ENCODE data around the gene SARS1.
A peak's percentile ranks its signal among the peaks of the same experiment; 100 is the strongest.

The SARS1 gene

DNA sequence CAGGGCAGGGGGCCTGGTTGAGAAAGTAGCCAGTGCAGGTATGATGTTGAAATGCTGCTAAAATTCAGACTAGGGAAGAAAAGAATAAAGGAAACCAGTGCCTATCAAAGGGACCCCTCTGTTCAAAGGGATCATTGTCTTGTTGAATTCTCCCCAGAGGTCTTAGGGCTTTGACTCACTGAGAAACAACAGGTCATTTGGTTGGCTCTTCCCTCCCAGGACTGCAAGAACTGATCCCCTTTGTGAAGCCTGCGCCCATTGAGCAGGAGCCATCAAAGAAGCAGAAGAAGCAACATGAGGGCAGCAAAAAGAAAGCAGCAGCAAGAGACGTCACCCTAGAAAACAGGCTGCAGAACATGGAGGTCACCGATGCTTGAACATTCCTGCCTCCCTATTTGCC is 23.8 kb downstream of the SARS1 start:
- no peaks in the 10 kb centered on the region for H3K9me3 ChIP-seq (ENCODE audit: insufficient read depth, low read depth, low read length)
- H3K27me3 ChIP-seq (ENCODE audit: insufficient read depth, low read length) = no peaks in the 10 kb centered on the region
- no peak overlapping the region for H3K9ac ChIP-seq (ENCODE audit: low read depth, low read length)
- H3K36me3 ChIP-seq (ENCODE audit: insufficient read depth, low read depth, low read length) = peaks cover 59% of the 10 kb centered on the region
- H3K4me3 ChIP-seq (ENCODE audit: low read length) = no peak overlapping the region
- H3K4me1 ChIP-seq (ENCODE audit: insufficient read depth, low read length) = peaks cover 37% of the 10 kb centered on the region; the same call in 1 of the 2 replicates
- H3K27ac ChIP-seq (ENCODE audit: low read length) = no peak overlapping the region

DNA sequence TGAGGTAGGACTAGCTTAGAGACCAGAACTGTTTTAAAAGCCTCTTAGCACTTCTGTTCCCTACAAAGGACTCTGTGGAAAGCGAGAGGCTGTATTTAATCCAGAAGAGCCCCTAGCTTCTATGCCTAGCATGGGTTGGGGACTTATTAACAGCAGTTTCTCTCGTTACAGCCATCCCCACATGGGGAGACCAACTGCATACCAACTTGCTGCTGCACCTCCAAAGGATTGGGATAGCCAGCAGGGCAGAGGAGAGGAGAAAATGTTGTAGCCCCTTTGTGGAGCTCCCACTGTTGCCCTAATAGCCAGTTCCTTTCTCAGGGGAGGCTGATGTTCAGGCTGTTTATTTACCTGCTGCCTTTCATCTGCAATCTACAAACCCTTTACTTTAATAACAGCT is 24.7 kb downstream of the SARS1 start:
- no peak overlapping the region for H3K4me3 ChIP-seq (ENCODE audit: low read length)
- H3K9me3 ChIP-seq (ENCODE audit: insufficient read depth, low read depth, low read length) = no peaks in the 10 kb centered on the region
- H3K4me1 ChIP-seq (ENCODE audit: insufficient read depth, low read length) = peaks cover 37% of the 10 kb centered on the region; the same call in 1 of the 2 replicates
- no peaks in the 10 kb centered on the region for H3K27me3 ChIP-seq (ENCODE audit: insufficient read depth, low read length)
- peaks cover 50% of the 10 kb centered on the region for H3K36me3 ChIP-seq (ENCODE audit: insufficient read depth, low read depth, low read length)
- no peak overlapping the region; the same call in 1 of the 2 replicates for H3K9ac ChIP-seq (ENCODE audit: low read depth, low read length)
- H3K27ac ChIP-seq (ENCODE audit: low read length) = no peak overlapping the region

DNA sequence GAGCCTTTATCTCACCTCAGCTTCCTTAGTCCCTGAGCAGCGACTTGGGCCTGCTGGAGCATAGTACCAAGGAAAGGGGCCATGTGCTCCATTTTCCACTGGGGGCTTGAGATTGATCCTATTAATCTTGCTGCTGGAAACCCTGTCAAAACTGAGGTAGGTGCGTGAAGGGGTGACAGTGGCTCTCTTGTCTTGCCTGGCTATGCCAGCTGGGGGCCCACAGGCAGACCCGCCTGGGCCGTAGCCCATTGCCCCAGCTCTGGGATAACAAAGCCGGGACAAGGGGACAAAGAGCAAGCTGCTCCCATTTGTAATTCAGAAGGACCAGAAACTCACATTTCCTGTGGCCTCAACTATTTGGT is 25.3 kb downstream of the SARS1 start:
- Histone ChIP-seq H3K27ac (ENCODE audit: low read length) (no peak overlapping the region), H3K4me3 (ENCODE audit: low read length) (no peak overlapping the region), H3K4me1 (ENCODE audit: insufficient read depth, low read length) (peaks cover 37% of the 10 kb centered on the region; the same call in 1 of the 2 replicates), H3K27me3 (ENCODE audit: insufficient read depth, low read length) (no peaks in the 10 kb centered on the region), H3K36me3 (ENCODE audit: insufficient read depth, low read depth, low read length) (peaks cover 50% of the 10 kb centered on the region), H3K9ac (ENCODE audit: low read depth, low read length) (peak overlapping the region; percentile 54; the same call in 1 of the 2 replicates), H3K9me3 (ENCODE audit: insufficient read depth, low read depth, low read length) (no peaks in the 10 kb centered on the region)

DNA sequence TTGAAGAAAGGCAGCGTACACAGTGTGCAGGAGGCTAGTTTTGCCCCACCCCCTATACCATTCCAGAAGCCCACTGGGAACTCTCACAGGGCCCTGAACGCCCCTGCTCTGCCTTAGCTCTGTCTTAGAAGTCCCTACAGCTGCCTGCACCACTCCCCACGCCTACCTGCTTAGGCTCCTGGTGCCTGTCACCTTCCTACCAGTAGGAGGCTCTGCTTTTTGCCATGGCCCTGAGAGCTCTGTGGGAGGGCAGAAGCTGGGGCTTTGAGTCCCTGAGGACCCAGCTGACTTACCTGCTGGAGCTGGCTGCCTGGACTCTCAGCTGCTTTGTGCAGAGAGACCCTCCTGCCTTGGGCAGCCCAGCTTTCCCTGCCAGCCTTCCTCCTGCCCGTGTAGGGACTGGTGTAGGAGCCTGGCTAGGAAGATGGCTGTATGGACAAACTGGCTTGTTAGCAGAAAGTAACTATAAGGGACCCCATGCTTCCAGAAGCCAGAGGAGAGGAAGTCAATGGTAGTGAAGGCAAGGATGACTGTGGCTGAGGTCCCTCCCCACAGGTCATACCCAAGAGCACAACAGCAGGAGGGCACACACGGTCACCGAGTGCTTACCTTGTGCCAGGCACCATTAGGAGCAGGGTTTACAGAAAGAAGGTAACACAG is 25.8 kb downstream of the SARS1 start:
- H3K4me3 ChIP-seq (ENCODE audit: low read length) = no peak overlapping the region
- H3K27me3 ChIP-seq (ENCODE audit: insufficient read depth, low read length) = no peaks in the 10 kb centered on the region
- no peaks in the 10 kb centered on the region for H3K9me3 ChIP-seq (ENCODE audit: insufficient read depth, low read depth, low read length)
- H3K36me3 ChIP-seq (ENCODE audit: insufficient read depth, low read depth, low read length) = peaks cover 45% of the 10 kb centered on the region
- H3K27ac ChIP-seq (ENCODE audit: low read length) = peak overlapping the region; percentile 6
- peaks cover 37% of the 10 kb centered on the region; the same call in 1 of the 2 replicates for H3K4me1 ChIP-seq (ENCODE audit: insufficient read depth, low read length)
- H3K9ac ChIP-seq (ENCODE audit: low read depth, low read length) = peak overlapping the region; percentile 54; the same call in 1 of the 2 replicates

DNA sequence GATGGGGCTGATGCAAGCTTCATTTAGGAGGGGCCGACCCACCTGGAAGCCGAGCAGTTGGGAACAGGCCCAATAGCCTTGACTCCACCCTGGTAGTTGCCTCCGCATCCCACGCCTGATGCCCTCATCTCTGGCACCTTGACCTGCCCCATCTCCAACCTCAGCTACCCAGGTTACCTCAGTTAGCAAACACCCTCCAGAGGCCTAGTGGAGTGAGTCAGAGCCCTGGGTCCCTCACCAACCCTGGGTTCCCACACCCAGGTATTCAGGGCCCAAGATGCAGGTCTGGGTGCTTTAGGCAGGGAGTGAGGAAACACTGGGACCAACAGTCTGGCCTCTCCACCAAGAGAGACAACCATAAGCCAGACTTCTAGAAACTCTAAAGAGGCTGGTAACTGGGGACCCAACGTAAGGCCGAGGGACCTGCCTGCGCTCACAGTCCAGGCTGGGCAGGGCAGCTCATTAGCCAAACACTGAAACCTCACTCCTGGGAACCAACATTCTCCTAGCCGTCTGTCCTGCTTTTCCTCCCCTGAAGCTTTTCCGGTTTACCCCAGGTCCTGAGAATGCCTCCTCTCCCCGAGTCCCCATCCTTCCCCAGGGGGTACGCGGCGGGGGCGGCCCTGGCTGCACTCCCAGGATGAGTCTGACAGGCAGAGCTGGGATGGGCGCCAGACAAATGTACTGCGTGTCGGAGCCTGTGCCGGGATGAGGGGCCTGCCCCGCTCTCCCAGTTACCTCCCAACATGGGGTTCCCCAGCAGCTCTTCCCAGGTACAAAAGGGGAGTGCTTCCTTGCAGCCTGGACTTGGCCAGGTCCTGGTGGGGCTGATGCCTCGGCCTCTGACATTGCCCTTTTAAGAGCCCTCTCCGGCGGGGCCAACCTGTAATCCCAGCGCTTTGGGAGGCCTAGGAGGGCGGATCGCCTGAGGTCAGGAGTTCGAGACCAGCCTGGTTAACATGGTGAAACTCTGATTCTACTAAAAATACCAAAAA is 26.7 kb downstream of the SARS1 start:
- Histone ChIP-seq H3K9ac (ENCODE audit: low read depth, low read length) (peak overlapping the region; percentile 54; the same call in 1 of the 2 replicates), H3K9me3 (ENCODE audit: insufficient read depth, low read depth, low read length) (no peaks in the 10 kb centered on the region), H3K36me3 (ENCODE audit: insufficient read depth, low read depth, low read length) (peaks cover 36% of the 10 kb centered on the region), H3K4me1 (ENCODE audit: insufficient read depth, low read length) (peaks cover 37% of the 10 kb centered on the region; the same call in 1 of the 2 replicates), H3K4me3 (ENCODE audit: low read length) (no peak overlapping the region; the same call in 1 of the 2 replicates), H3K27ac (ENCODE audit: low read length) (peak overlapping the region; percentile 6), H3K27me3 (ENCODE audit: insufficient read depth, low read length) (no peaks in the 10 kb centered on the region)

DNA sequence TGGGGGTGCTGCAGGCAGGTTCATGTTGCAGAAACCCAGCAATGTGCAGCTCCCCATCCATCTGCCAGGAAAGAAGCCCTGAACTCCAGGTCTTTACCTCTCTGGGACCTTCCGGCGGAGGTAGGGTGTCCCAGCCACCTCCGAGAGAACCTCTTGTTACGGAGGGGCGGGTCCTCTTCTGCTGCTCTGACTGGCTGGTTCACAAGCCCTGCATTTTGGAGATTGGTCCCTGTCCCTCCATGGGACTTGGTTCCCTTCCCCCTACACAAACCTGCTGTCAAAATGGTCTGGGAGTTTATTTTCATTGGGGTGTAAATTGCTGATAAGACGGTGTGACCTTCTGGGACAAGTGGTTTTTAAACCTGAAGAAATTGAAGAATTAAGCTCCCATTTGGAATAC is 27.6 kb downstream of the SARS1 start:
- Histone ChIP-seq H3K9me3 (ENCODE audit: insufficient read depth, low read depth, low read length) (no peaks in the 10 kb centered on the region), H3K27me3 (ENCODE audit: insufficient read depth, low read length) (no peaks in the 10 kb centered on the region), H3K4me3 (ENCODE audit: low read length) (no peak overlapping the region), H3K36me3 (ENCODE audit: insufficient read depth, low read depth, low read length) (peaks cover 27% of the 10 kb centered on the region), H3K27ac (ENCODE audit: low read length) (no peak overlapping the region), H3K4me1 (ENCODE audit: insufficient read depth, low read length) (peaks cover 37% of the 10 kb centered on the region; the same call in 1 of the 2 replicates), H3K9ac (ENCODE audit: low read depth, low read length) (no peak overlapping the region)

DNA sequence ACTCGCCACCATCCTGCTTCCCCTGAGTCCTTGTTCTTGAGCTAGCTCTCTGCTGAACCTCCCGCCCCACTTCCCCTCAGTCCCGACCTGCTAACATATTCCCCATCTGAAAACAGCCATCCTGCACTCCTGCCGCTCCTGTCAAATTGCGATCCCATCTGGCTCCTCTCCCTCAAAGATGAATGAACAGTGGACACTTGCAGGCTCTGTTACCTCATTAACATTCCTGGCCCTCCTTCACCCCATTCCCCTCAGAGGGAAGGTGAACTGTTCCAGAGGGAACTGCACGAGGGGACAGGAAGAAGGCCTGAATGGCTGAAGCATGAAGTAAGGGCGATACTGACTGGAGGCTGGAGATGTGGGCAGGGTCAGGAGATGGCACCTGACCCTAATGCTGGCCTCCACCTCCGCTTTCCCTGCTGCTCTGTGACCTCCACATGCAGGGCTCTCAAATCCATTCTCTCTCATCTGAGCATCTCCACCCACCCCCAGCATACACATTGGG is 28.2 kb downstream of the SARS1 start:
- H3K27me3 ChIP-seq (ENCODE audit: insufficient read depth, low read length) = no peaks in the 10 kb centered on the region
- no peaks in the 10 kb centered on the region for H3K9me3 ChIP-seq (ENCODE audit: insufficient read depth, low read depth, low read length)
- no peak overlapping the region for H3K4me3 ChIP-seq (ENCODE audit: low read length)
- H3K9ac ChIP-seq (ENCODE audit: low read depth, low read length) = no peak overlapping the region
- peaks cover 22% of the 10 kb centered on the region for H3K36me3 ChIP-seq (ENCODE audit: insufficient read depth, low read depth, low read length)
- H3K27ac ChIP-seq (ENCODE audit: low read length) = no peak overlapping the region
- H3K4me1 ChIP-seq (ENCODE audit: insufficient read depth, low read length) = peaks cover 37% of the 10 kb centered on the region; the same call in 1 of the 2 replicates

DNA sequence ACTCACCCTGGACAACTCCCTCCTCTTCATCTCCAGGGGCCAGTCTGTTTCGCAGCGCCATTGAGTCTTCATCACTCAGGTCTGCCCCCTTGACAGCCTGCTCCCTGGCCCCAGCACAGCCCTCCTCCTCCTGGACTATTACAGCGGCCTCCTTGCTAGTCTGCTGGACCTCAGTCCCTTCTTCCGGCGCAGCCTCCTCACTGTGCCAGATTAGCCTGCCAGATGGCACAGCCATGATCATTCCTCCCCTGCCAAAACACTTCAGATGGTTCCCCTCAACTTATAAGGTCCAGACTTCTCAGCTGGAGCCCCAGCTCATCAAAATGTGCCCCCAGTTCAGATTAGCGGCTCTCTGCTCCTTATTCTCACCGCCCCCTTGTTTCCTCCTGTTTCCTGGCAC is 28.7 kb downstream of the SARS1 start:
- Histone ChIP-seq H3K9me3 (ENCODE audit: insufficient read depth, low read depth, low read length) (no peaks in the 10 kb centered on the region), H3K36me3 (ENCODE audit: insufficient read depth, low read depth, low read length) (peaks cover 17% of the 10 kb centered on the region), H3K4me3 (ENCODE audit: low read length) (no peak overlapping the region), H3K27me3 (ENCODE audit: insufficient read depth, low read length) (peaks cover 5% of the 10 kb centered on the region; the same call in 1 of the 2 replicates), H3K4me1 (ENCODE audit: insufficient read depth, low read length) (peaks cover 33% of the 10 kb centered on the region; the same call in 1 of the 2 replicates), H3K27ac (ENCODE audit: low read length) (no peak overlapping the region), H3K9ac (ENCODE audit: low read depth, low read length) (no peak overlapping the region)

DNA sequence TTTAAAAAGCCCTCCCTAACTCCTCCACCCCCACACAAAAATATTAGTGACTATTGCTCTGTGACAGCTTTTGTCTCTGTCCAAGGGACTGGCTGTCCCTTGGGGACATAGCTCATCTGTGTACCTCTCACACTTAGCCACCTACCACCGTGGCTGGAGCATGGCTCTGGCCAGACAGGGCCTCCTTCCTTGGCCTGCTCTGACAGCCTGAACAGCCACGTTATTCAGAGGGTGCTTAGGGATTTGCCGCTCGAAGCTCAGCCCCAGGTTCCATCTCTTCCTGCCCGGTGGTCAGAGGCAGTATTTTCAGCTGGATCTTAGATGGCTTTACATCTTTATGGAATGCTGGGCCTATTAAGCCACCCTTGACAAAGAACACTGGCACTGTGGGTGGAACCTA is 29.5 kb downstream of the SARS1 start:
- Histone ChIP-seq H3K36me3 (ENCODE audit: insufficient read depth, low read depth, low read length) (peaks cover 8% of the 10 kb centered on the region), H3K27ac (ENCODE audit: low read length) (no peak overlapping the region), H3K4me1 (ENCODE audit: insufficient read depth, low read length) (peaks cover 25% of the 10 kb centered on the region; the same call in 1 of the 2 replicates), H3K4me3 (ENCODE audit: low read length) (no peak overlapping the region), H3K9ac (ENCODE audit: low read depth, low read length) (no peak overlapping the region), H3K27me3 (ENCODE audit: insufficient read depth, low read length) (peaks cover 13% of the 10 kb centered on the region), H3K9me3 (ENCODE audit: insufficient read depth, low read depth, low read length) (no peaks in the 10 kb centered on the region)

DNA sequence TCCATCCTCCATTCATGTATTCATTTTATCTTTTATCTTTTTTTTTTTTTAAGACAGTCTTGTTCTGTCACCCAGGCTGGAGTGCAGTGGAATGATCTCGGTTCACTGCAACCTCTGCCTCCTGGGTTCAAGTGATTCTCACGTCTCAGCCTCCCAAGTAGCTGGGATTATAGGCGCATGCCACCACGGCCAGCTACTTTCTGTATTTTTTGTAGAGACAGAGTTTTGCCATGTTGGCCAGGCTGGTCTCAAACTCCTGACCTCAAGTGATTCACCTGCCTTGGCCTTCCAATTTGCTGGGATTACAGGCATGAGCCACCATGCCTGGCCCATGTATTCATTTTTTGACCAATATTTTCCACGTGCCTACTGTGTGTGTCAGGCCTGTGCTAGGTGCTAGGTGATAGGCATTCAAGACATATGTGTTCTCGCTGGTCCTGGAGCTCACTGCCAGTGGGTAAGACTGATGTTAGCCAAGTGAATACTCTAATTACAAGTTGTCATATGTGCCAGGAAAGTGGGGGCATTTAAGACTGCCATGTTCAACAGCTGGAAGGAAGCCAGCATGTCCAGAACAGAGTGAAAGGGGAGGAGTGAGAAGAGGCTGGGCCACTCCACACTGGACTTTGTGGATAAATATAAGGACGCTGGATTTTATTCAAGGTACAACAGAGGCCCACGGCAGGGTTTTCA is 30.3 kb downstream of the SARS1 start:
- Histone ChIP-seq H3K9me3 (ENCODE audit: insufficient read depth, low read depth, low read length) (no peaks in the 10 kb centered on the region), H3K27ac (ENCODE audit: low read length) (no peak overlapping the region), H3K4me1 (ENCODE audit: insufficient read depth, low read length) (peaks cover 23% of the 10 kb centered on the region; the same call in 1 of the 2 replicates), H3K9ac (ENCODE audit: low read depth, low read length) (no peak overlapping the region), H3K27me3 (ENCODE audit: insufficient read depth, low read length) (peaks cover 21% of the 10 kb centered on the region), H3K4me3 (ENCODE audit: low read length) (no peak overlapping the region), H3K36me3 (ENCODE audit: insufficient read depth, low read depth, low read length) (peaks cover under 1% of the 10 kb centered on the region; the same call in 1 of the 2 replicates)

DNA sequence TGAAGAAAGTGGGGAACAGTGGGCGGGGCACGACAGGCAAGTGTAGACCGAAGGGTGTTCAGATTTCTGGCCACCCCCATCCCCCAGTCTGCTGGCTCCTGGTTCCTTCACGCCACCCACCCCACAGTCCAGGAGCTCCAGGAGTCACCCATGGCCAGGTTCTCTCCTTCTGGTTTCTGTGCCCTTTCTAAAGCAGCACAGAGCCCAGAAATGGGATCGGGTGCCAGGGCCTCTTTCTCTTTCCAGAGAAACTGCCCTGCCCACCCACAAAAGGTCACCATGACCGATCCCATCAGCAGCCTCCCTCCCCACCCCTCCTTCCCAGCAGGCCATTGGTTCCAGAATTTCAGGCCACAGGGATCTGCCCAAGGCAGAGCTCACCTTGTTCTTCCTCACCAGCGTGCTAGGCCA is 32.4 kb downstream of the SARS1 start:
- no peak overlapping the region for H3K27ac ChIP-seq (ENCODE audit: low read length)
- no peaks in the 10 kb centered on the region for H3K9me3 ChIP-seq (ENCODE audit: insufficient read depth, low read depth, low read length)
- H3K4me3 ChIP-seq (ENCODE audit: low read length) = no peak overlapping the region
- no peak overlapping the region for H3K9ac ChIP-seq (ENCODE audit: low read depth, low read length)
- H3K4me1 ChIP-seq (ENCODE audit: insufficient read depth, low read length) = peaks cover 11% of the 10 kb centered on the region; the same call in 1 of the 2 replicates
- peaks cover 1% of the 10 kb centered on the region; the same call in 1 of the 2 replicates for H3K36me3 ChIP-seq (ENCODE audit: insufficient read depth, low read depth, low read length)
- peaks cover 32% of the 10 kb centered on the region for H3K27me3 ChIP-seq (ENCODE audit: insufficient read depth, low read length)
